Body of pancreas (tissue), 4 donors: ENCODE measurements around the gene STAB1. TPM values are rescaled to one million over a fixed set of nuclear protein-coding genes. Genes with fewer than 3 reads are reported as not detected.

Source experiments
- ATAC-seq: fragments of 150-250 bp; one replicate; pipeline ENCODE4 v1.9.1; 2016
- DNase-seq, 4 donors: peaks; one replicate each; pipeline ENCODE4 v3.0.0-alpha.2; 2019
- H3K27ac ChIP-seq, 4 donors: fragments of 200-600 bp; sonication (generic); 1 replicate in 3 of 4; 2 replicates in 1 of 4; pipeline versions ENCODE4 v1.5.1 to v1.6.1; 2016 to 2019; ENCODE audit warnings: mild to moderate bottlenecking in 1 of 4, mixed read lengths in 1 of 4, moderate library complexity in 1 of 4
- H3K27me3 ChIP-seq, 2 donors: fragments of 200-600 bp; sonication (generic); one replicate each; pipeline ENCODE4 v1.6.0; 2016; ENCODE audit warnings: mild to moderate bottlenecking in 1 of 2
- H3K36me3 ChIP-seq, 2 donors: fragments of 200-600 bp; sonication (generic); replicated peaks in 1 of 2; 2 replicates each; pipeline ENCODE4 v1.5.1; 2016; ENCODE audit warnings: low read depth in 2 of 2; ENCODE audit not compliant: insufficient read depth in 1 of 2
- H3K4me1 ChIP-seq: fragments of 200-600 bp; sonication (generic); one replicate; pipeline ENCODE4 v1.6.0; 2016
- H3K4me3 ChIP-seq, 2 donors: fragments of 200-600 bp; sonication (generic); 1 replicate in 1 of 2; 2 replicates in 1 of 2; pipeline ENCODE4 v1.5.1; 2016 to 2019
- H3K9me3 ChIP-seq, 3 donors: fragments of 200-600 bp; sonication (generic); 1 replicate in 2 of 3; 2 replicates in 1 of 3; pipeline ENCODE4 v1.5.1; 2016
- CTCF ChIP-seq, 7 experiments: fragments of 450-650 bp in 4 of 7; fragments of 200-600 bp in 3 of 7; sonication (generic) in 3 of 7; IDR thresholded peaks; one replicate each; pipeline ENCODE4 v1.5.1; 2016 to 2019; ENCODE audit warnings: antibody characterized with exemption in 7 of 7
- POLR2A ChIP-seq, 3 donors: fragments of 450-650 bp; IDR thresholded peaks; one replicate each; pipeline ENCODE4 v1.6.1; 2016; ENCODE audit warnings: antibody characterized with exemption in 3 of 3, mild to moderate bottlenecking in 2 of 3
- WGBS, 2 donors: methylation state at CpG; one replicate each; pipeline ENCODE4 v1.1.5; 2017; 5-methylcytosine and 5-hydroxymethylcytosine counted together
- intact Hi-C: fragments of 100-400 bp; cut with DNase I; formaldehyde crosslinking; loops from one replicate; pipeline ENCODE4 v1.15.1; 2023
- total RNA-seq, 2 donors: library from RNA; depleted of rRNA; stranded (reverse); fragments of >200 nt; gene quantifications; one replicate each; pipeline ENCODE4 v1.1.0, GENCODE V29; 2016

Gene STAB1
- total RNA-seq, 2 donors from 2014 or later, result 50.4 to 55.3 TPM

GRCh38 chr3:52471371-52472238 lies 23.5 kb upstream of the STAB1 start:
- no peaks in the 10 kb centered on the region for H3K27me3 ChIP-seq
- H3K27ac ChIP-seq, result peak overlapping the region in 1 of 4 donors; percentile 1
- 38 to 60% methylated on average over 20 to 25 of the region's 26 CpGs for WGBS, 2 donors
- intact Hi-C loops, result no loop called here
- no peaks in the 10 kb centered on the region for H3K9me3 ChIP-seq
- TF ChIP-seq POLR2A (IDR thresholded peaks at IDR 0.05) (peak in 1 of 3 donors; percentile 5), CTCF (IDR thresholded peaks at IDR 0.05) (peak; percentile 56 to 71 (median 62))
- H3K4me1 ChIP-seq, result peaks cover 9% of the 10 kb centered on the region
- ATAC-seq (peak; percentile 74), DNase-seq (peak; percentile 72 to 77 (median 73))
- no peak overlapping the region for H3K4me3 ChIP-seq
- H3K36me3 ChIP-seq, result peaks cover 9 to 25% of the 10 kb centered on the region in 2 donors

GRCh38 chr3:52472239-52473000 lies 22.7 kb upstream of the STAB1 start:
- H3K4me1 ChIP-seq, result peaks cover 9% of the 10 kb centered on the region
- H3K27me3 ChIP-seq, result no peaks in the 10 kb centered on the region
- no peak overlapping the region for H3K4me3 ChIP-seq
- peaks cover 9 to 30% of the 10 kb centered on the region in 2 donors for H3K36me3 ChIP-seq
- 62 to 73% methylated on average over 12 to 14 of the region's 14 CpGs for WGBS, 2 donors
- DNase-seq (no peak), ATAC-seq (no peak)
- no peak for TF ChIP-seq POLR2A (IDR thresholded peaks at IDR 0.05)
- TF ChIP-seq CTCF (IDR thresholded peaks at IDR 0.05), result no peak
- peak overlapping the region in 1 of 4 donors; percentile 5 for H3K27ac ChIP-seq
- intact Hi-C loops, result no loop called here
- no peaks in the 10 kb centered on the region for H3K9me3 ChIP-seq

- no peak overlapping the region for H3K27ac ChIP-seq
- 82 to 89% methylated on average over 5 of the region's 5 CpGs for WGBS, 2 donors
- TF ChIP-seq CTCF (IDR thresholded peaks at IDR 0.05) (no peak), POLR2A (IDR thresholded peaks at IDR 0.05) (no peak)
- intact Hi-C loops, result no loop called here
- no peak for ATAC-seq
- H3K27me3 ChIP-seq, result no peaks in the 10 kb centered on the region
- no peak overlapping the region for H3K4me3 ChIP-seq
- H3K4me1 ChIP-seq, result peaks cover 9% of the 10 kb centered on the region
- H3K9me3 ChIP-seq, result no peaks in the 10 kb centered on the region
- peaks cover 9 to 33% of the 10 kb centered on the region in 2 donors for H3K36me3 ChIP-seq
- no peak for DNase-seq
Measured at GRCh38 chr3:52473026-52473425, 22.1 kb upstream of the STAB1 start.

- intact Hi-C loops, result no loop called here
- DNase-seq (no peak), ATAC-seq (no peak)
- H3K4me1 ChIP-seq, result no peaks in the 10 kb centered on the region
- TF ChIP-seq POLR2A (IDR thresholded peaks at IDR 0.05) (no peak), CTCF (IDR thresholded peaks at IDR 0.05) (no peak)
- peaks cover 9 to 51% of the 10 kb centered on the region in 2 donors for H3K36me3 ChIP-seq
- H3K9me3 ChIP-seq, result no peaks in the 10 kb centered on the region
- no peak overlapping the region for H3K27ac ChIP-seq
- no peak overlapping the region for H3K4me3 ChIP-seq
- no peaks in the 10 kb centered on the region for H3K27me3 ChIP-seq
- 90 to 94% methylated on average over 16 of the region's 16 CpGs for WGBS, 2 donors
Measured at GRCh38 chr3:52477076-52477795, 17.9 kb upstream of the STAB1 start.
